B cell (primary cell): Measurements from ENCODE around the gene PRKCH. TPM values are rescaled to one million over a fixed set of nuclear protein-coding genes. Genes with fewer than 3 reads are reported as not detected.
A peak's percentile ranks its signal among the peaks of the same experiment; 100 is the strongest.

Experiments used
- ATAC-seq: fragments of 200-7000 bp; cut with Tn5 transposase; one replicate; pipeline ENCODE4 v1.10.0; 2021; ENCODE audit warnings: low read depth, mild to moderate bottlenecking, moderate number of reproducible peaks, moderate library complexity
- CTCF ChIA-PET: fragments of 350-600 bp; sonication (Branson Sonifier 250); formaldehyde crosslinking; loops from one replicate; lab custom pipeline; 2021; ENCODE audit warnings: antibody characterized with exemption, inconsistent platforms; lab: Charles Lee
- POLR2A ChIA-PET: fragments of 350-600 bp; sonication (Branson Sonifier 250); formaldehyde crosslinking; loops from one replicate; lab custom pipeline; 2021; ENCODE audit warnings: antibody characterized with exemption; lab: Charles Lee
- DNase-seq: peaks from one replicate; pipeline ENCODE4 v3.0.0; 2013
- H2AFZ ChIP-seq: 2 replicates; pipeline ENCODE4 v1.6.1; 2012; ENCODE audit warnings: mild to moderate bottlenecking, low read depth, low read length; ENCODE audit not compliant: insufficient read depth, poor library complexity, severe bottlenecking
- H3K27ac ChIP-seq, 2 donors: 1 replicate in 1 of 2; 2 replicates in 1 of 2; pipeline ENCODE4 v1.5.1; 2012 to 2013; ENCODE audit warnings: low read length in 2 of 2, mild to moderate bottlenecking in 2 of 2, moderate library complexity in 1 of 2
- H3K27me3 ChIP-seq, 4 experiments: fragments of 200-600 bp in 1 of 4; sonication (generic) in 1 of 4; replicated peaks in 1 of 4; 1 replicate in 2 of 4; 2 replicates in 2 of 4; pipeline versions ENCODE4 v1.6.1 to v1.7.0; 2013 to 2016; ENCODE audit warnings: low read length in 3 of 4, mild to moderate bottlenecking in 2 of 4, mixed read lengths in 1 of 4, moderate library complexity in 1 of 4; ENCODE audit not compliant: insufficient read depth in 4 of 4, control insufficient read depth in 3 of 4; ENCODE audit errors: control extremely low read depth in 1 of 4
- H3K36me3 ChIP-seq, 2 experiments: replicated peaks in 1 of 2; 1 replicate in 1 of 2; 2 replicates in 1 of 2; pipeline versions ENCODE4 v1.6.1 to v1.7.1; 2013; ENCODE audit warnings: low read length in 1 of 2; ENCODE audit not compliant: insufficient read depth in 2 of 2, control insufficient read depth in 1 of 2; ENCODE audit errors: control extremely low read depth in 1 of 2, extremely low read depth in 1 of 2
- H3K4me1 ChIP-seq, 2 donors: fragments of 200-600 bp in 1 of 2; sonication (generic) in 1 of 2; 1 replicate in 1 of 2; 2 replicates in 1 of 2; pipeline versions ENCODE4 v1.5.1 to v1.6.1; 2013 to 2017; ENCODE audit warnings: low read length in 2 of 2; ENCODE audit not compliant: control insufficient read depth in 2 of 2, insufficient read depth in 2 of 2
- H3K4me2 ChIP-seq: replicated peaks from 2 replicates; pipeline ENCODE3; 2012; ENCODE audit warnings: mild to moderate bottlenecking, low read depth, low read length; ENCODE audit not compliant: poor library complexity, severe bottlenecking
- H3K4me3 ChIP-seq, 5 experiments: fragments of 200-600 bp in 1 of 5; sonication (generic) in 1 of 5; 1 replicate in 3 of 5; 2 replicates in 2 of 5; pipeline versions ENCODE4 v1.5.1 to v1.7.0; 2011 to 2016; ENCODE audit warnings: low read length in 4 of 5, mild to moderate bottlenecking in 4 of 5, low read depth in 2 of 5, control low read depth in 1 of 5, moderate library complexity in 1 of 5; ENCODE audit not compliant: insufficient read depth in 1 of 5; ENCODE audit errors: control extremely low read depth in 1 of 5, extremely low read depth in 1 of 5
- H3K79me2 ChIP-seq: fragments of 200-600 bp; sonication (generic); one replicate; pipeline ENCODE4 v1.6.0; 2016; ENCODE audit warnings: low read length; ENCODE audit not compliant: control insufficient read depth, insufficient read depth
- H3K9ac ChIP-seq: fragments of 200-600 bp; sonication (generic); 2 replicates; pipeline ENCODE4 v1.6.1; 2017; ENCODE audit warnings: mild to moderate bottlenecking, low read length, moderate library complexity
- H3K9me3 ChIP-seq, 3 donors: one replicate each; pipeline versions ENCODE4 v1.6.1 to v1.7.1; 2013; ENCODE audit warnings: low read length in 2 of 3; ENCODE audit not compliant: control insufficient read depth in 2 of 3, insufficient read depth in 1 of 3; ENCODE audit errors: control extremely low read depth in 1 of 3
- H4K20me1 ChIP-seq: 2 replicates; pipeline ENCODE4 v1.6.0; 2012; ENCODE audit warnings: mild to moderate bottlenecking, low read length; ENCODE audit not compliant: insufficient read depth, control insufficient read depth, poor library complexity, severe bottlenecking
- H3K27ac Mint-ChIP-seq: one replicate; pipeline ENCODE4 v1.8.0; 2021; ENCODE audit warnings: mixed read lengths
- H3K27me3 Mint-ChIP-seq: one replicate; pipeline ENCODE4 v1.8.0; 2021; ENCODE audit warnings: mixed read lengths
- H3K4me1 Mint-ChIP-seq: one replicate; pipeline ENCODE4 v1.8.0; 2021; ENCODE audit warnings: mixed read lengths
- H3K4me3 Mint-ChIP-seq: one replicate; pipeline ENCODE4 v1.8.0; 2021; ENCODE audit warnings: mixed read lengths
- H3K9me3 Mint-ChIP-seq: one replicate; pipeline ENCODE4 v1.8.0; 2022; ENCODE audit warnings: mixed read lengths; ENCODE audit not compliant: insufficient read depth
- EZH2 ChIP-seq: IDR thresholded peaks from 2 replicates; pipeline ENCODE4 v1.6.1; 2012; ENCODE audit warnings: borderline replicate concordance, low read depth, mild to moderate bottlenecking, moderate library complexity, low read length; ENCODE audit not compliant: insufficient read depth, poor library complexity, severe bottlenecking
- WGBS: methylation state at CpG from one replicate; pipeline ENCODE4 v1.1.5; 2013; ENCODE audit warnings: missing lambda C conversion rate; ENCODE audit not compliant: insufficient coverage; 5-methylcytosine and 5-hydroxymethylcytosine counted together
- intact Hi-C: fragments of 100-400 bp; cut with micrococcal nuclease; formaldehyde crosslinking; loops from one replicate; pipeline ENCODE4 v1.10.0; 2022
- polyA plus RNA-seq: library from polyadenylated mRNA; depleted of rRNA; stranded (reverse); fragments of >200 nt; gene quantifications from 2 replicates; pipeline ENCODE4 v1.2.3, GENCODE V29; 2012
- total RNA-seq, 2 donors: library from RNA; stranded (reverse); fragments of 120-200 nt in 1 of 2; gene quantifications; 1 replicate in 1 of 2; 2 replicates in 1 of 2; pipeline versions ENCODE4 v1.2.3 to v1.2.4, GENCODE V29; 2013 to 2022
- TF ChIP-seq, protein P1 (sequence below): fragments of 200-600 bp; IDR thresholded peaks from one replicate; pipeline ENCODE4 v1.8.0; 2022; ENCODE audit warnings: antibody characterized with exemption, mild to moderate bottlenecking

Gene PRKCH
- total and polyA plus RNA-seq, 2 donors (not counting 1 experiment from before 2014, with no cell fraction given), result 2.0 to 5.0 TPM

DNA sequence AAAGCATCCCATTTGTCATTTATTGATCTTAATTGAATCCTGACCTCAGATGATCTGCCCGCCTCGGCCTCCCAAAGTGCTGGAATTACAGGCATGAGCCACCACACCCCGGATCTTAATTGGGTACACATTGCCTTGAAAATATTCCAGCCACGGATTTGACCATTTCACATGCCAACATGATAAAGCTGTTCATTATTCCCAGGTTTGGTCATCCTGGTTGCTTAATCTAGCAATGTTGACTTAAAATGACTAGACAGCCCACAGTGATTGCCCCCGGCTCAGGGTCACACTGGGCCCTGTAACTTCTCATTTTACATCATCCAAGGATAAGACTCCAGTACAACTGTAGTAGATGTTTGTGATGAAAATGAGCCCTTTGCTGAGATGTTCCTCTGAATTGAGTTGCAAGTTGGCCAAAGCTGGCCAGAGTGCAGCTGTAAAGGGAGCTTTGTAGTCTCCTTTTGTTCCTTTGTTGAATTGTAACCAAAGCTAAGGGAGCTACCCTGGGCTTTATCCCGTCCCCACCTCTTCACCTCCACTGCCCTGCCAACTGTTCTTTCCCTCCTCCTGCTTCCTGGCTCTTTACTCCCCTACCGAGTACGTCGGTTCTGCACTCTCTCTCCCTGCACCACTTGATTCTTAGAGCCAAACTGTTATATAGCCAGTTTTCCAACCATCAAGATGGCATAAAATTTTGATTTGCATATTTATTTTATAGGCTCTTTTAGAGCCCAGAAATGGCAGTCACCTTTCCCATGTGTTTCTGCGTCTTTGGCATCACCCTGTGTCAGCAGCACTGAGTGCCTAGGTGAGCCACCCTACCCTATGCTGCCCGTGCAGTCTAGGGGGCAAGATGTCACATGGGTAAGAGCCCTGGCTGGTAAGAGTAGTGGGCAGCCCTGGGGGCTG, 232.6 kb downstream of the PRKCH start:
- intact Hi-C loops, result loop anchor here (1.0 to 5.0 kb wide), 4 partner anchors 14 to 108 kb away; no protein-coding TSS in a partner anchor

More for the DNA sequence above, 232.6 kb downstream of the PRKCH start:
- peak overlapping the region in 1 of 5 experiments; percentile 4 for H3K4me3 ChIP-seq
- no peak for DNase-seq
- Mint-ChIP-seq H3K27ac (peak overlapping the region; percentile 98), H3K9me3 (no peaks in the 10 kb centered on the region), H3K4me1 (peaks cover 58% of the 10 kb centered on the region), H3K4me3 (peak overlapping the region; percentile 85), H3K27me3 (no peaks in the 10 kb centered on the region)
- H3K4me1 ChIP-seq, result peaks cover 32 to 47% of the 10 kb centered on the region in 2 donors
- no peak overlapping the region for H2AFZ ChIP-seq
- H3K27ac ChIP-seq, result peak overlapping the region; percentile 74 to 81
- H3K36me3 ChIP-seq, result no peaks in the 10 kb centered on the region
- no peaks in the 10 kb centered on the region for H4K20me1 ChIP-seq
- no peaks in the 10 kb centered on the region for H3K27me3 ChIP-seq
- H3K79me2 ChIP-seq, result no peaks in the 10 kb centered on the region
- CTCF ChIA-PET, result interaction anchor here (0.6 to 4.5 kb wide), 10 partner anchors 9 to 176 kb away, joined by 3 to 30 read pairs (median 5); no protein-coding TSS in a partner anchor
- no peak for ATAC-seq
- no peak for TF ChIP-seq EZH2
- TF ChIP-seq, protein P1, sequence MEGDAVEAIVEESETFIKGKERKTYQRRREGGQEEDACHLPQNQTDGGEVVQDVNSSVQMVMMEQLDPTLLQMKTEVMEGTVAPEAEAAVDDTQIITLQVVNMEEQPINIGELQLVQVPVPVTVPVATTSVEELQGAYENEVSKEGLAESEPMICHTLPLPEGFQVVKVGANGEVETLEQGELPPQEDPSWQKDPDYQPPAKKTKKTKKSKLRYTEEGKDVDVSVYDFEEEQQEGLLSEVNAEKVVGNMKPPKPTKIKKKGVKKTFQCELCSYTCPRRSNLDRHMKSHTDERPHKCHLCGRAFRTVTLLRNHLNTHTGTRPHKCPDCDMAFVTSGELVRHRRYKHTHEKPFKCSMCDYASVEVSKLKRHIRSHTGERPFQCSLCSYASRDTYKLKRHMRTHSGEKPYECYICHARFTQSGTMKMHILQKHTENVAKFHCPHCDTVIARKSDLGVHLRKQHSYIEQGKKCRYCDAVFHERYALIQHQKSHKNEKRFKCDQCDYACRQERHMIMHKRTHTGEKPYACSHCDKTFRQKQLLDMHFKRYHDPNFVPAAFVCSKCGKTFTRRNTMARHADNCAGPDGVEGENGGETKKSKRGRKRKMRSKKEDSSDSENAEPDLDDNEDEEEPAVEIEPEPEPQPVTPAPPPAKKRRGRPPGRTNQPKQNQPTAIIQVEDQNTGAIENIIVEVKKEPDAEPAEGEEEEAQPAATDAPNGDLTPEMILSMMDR, result no peak
- WGBS, result 94% methylated on average over 6 of the region's 11 CpGs
- H3K4me2 ChIP-seq, result peak overlapping the region; percentile 71
- POLR2A ChIA-PET, result interaction anchor here (0.5 to 1.5 kb wide), 5 partner anchors 15 to 283 kb away, joined by 3 to 6 read pairs (median 4); partner anchors contain the start of gene HIF1A
- no peaks in the 10 kb centered on the region for H3K9me3 ChIP-seq
- H3K9ac ChIP-seq, result no peak overlapping the region
